ENCODE measurements around the gene LYPLA2. TPM values are rescaled to one million over a fixed set of nuclear protein-coding genes. Genes with fewer than 3 reads are reported as not detected.
"Not testable (repeated sequence)": the region's sequence is repeated elsewhere in the genome, so short reads cannot be mapped to it uniquely, and the experiment has no call there.

Gene LYPLA2
- polyA plus RNA-seq, 1 experiment: 51.9 TPM

GRCh38 chr1:23800400-23801337 lies 9.7 kb downstream of the LYPLA2 start, which contains the start of gene GALE:
GALE (minus strand) TSS chr1:23800754; CDS start chr1:23799007, 1,747 bp downstream.
- Histone ChIP-seq H3K36me3 (ENCODE audit: control insufficient read depth, insufficient read depth, low read length) (peaks cover 6% of the 10 kb centered on the region), H3K4me3 (ENCODE audit: low read depth, low read length) (peak within 1 kb of the TSS; percentile 75), H3K27me3 (ENCODE audit: control insufficient read depth, insufficient read depth, low read length) (no peaks in the 10 kb centered on the region)
- no peak for TF ChIP-seq CTCF (IDR thresholded peaks at IDR 0.05; ENCODE audit: insufficient read depth, low read depth, low read length)
- CTCF ChIA-PET: interaction anchor here (1.0 to 4.6 kb wide), 6 partner anchors 10 to 116 kb away, joined by 3 to 38 read pairs (median 5); partner anchors contain the start of gene FUCA1
- POLR2A ChIA-PET: no interaction called here
- DNase-seq (ENCODE audit: low read depth): peak; percentile 60

- peak overlapping the region; percentile 75 for H3K4me3 ChIP-seq (ENCODE audit: low read depth, low read length)
- CTCF ChIA-PET: interaction anchor here (1.0 to 4.6 kb wide), 6 partner anchors 9 to 115 kb away, joined by 3 to 38 read pairs (median 5); partner anchors contain the start of gene FUCA1
- H3K36me3 ChIP-seq (ENCODE audit: control insufficient read depth, insufficient read depth, low read length): peaks cover 4% of the 10 kb centered on the region
- no peak for DNase-seq (ENCODE audit: low read depth)
- H3K27me3 ChIP-seq (ENCODE audit: control insufficient read depth, insufficient read depth, low read length): no peaks in the 10 kb centered on the region
- POLR2A ChIA-PET: no interaction called here
- TF ChIP-seq CTCF (IDR thresholded peaks at IDR 0.05; ENCODE audit: insufficient read depth, low read depth, low read length): no peak
Measured at GRCh38 chr1:23801338-23801748, 10.4 kb downstream of the LYPLA2 start.

- no peaks in the 10 kb centered on the region for H3K27me3 ChIP-seq (ENCODE audit: control insufficient read depth, insufficient read depth, low read length)
- POLR2A ChIA-PET: no interaction called here
- DNase-seq (ENCODE audit: low read depth): no peak
- no peak overlapping the region for H3K4me3 ChIP-seq (ENCODE audit: low read depth, low read length)
- no peak for TF ChIP-seq CTCF (IDR thresholded peaks at IDR 0.05; ENCODE audit: insufficient read depth, low read depth, low read length)
- peaks cover 3% of the 10 kb centered on the region for H3K36me3 ChIP-seq (ENCODE audit: control insufficient read depth, insufficient read depth, low read length)
- CTCF ChIA-PET: interaction anchor here (1.2 to 4.6 kb wide), 5 partner anchors 9 to 115 kb away, joined by 3 to 38 read pairs (median 6); partner anchors contain the start of gene FUCA1
Measured at GRCh38 chr1:23801876-23802275, 10.9 kb downstream of the LYPLA2 start.

GRCh38 chr1:23802809-23803342 lies 11.9 kb downstream of the LYPLA2 start:
- H3K36me3 ChIP-seq (ENCODE audit: control insufficient read depth, insufficient read depth, low read length); H3K27me3 ChIP-seq (ENCODE audit: control insufficient read depth, insufficient read depth, low read length); H3K4me3 ChIP-seq (ENCODE audit: low read depth, low read length); DNase-seq (ENCODE audit: low read depth); POLR2A ChIA-PET: not testable (repeated sequence)
- CTCF ChIA-PET: interaction anchor here (0.6 to 4.6 kb wide), 4 partner anchors 8 to 66 kb away, joined by 3 to 38 read pairs (median 5); partner anchors contain the start of gene FUCA1

- POLR2A ChIA-PET: no interaction called here
- no peak for DNase-seq (ENCODE audit: low read depth)
- no peaks in the 10 kb centered on the region for H3K27me3 ChIP-seq (ENCODE audit: control insufficient read depth, insufficient read depth, low read length)
- CTCF ChIA-PET: no interaction called here
- peaks cover 6% of the 10 kb centered on the region for H3K36me3 ChIP-seq (ENCODE audit: control insufficient read depth, insufficient read depth, low read length)
- H3K4me3 ChIP-seq (ENCODE audit: low read depth, low read length): no peak overlapping the region
- no peak for TF ChIP-seq CTCF (IDR thresholded peaks at IDR 0.05; ENCODE audit: insufficient read depth, low read depth, low read length)
Measured at GRCh38 chr1:23803674-23804073, 12.7 kb downstream of the LYPLA2 start.
